SIG-M5 treated with dmso at 0.1 percent for 504 hours (cell line): ENCODE data around the gene AK6.
"Not testable (repeated sequence)": the region's sequence is repeated elsewhere in the genome, so short reads cannot be mapped to it uniquely, and the experiment has no call there.

Source experiments
- DNase-seq: peaks from one replicate; lab custom pipeline; 2025; ENCODE audit not compliant: unreplicated experiment; lab: John Stamatoyannopoulos, UW

Gene AK6

DNA sequence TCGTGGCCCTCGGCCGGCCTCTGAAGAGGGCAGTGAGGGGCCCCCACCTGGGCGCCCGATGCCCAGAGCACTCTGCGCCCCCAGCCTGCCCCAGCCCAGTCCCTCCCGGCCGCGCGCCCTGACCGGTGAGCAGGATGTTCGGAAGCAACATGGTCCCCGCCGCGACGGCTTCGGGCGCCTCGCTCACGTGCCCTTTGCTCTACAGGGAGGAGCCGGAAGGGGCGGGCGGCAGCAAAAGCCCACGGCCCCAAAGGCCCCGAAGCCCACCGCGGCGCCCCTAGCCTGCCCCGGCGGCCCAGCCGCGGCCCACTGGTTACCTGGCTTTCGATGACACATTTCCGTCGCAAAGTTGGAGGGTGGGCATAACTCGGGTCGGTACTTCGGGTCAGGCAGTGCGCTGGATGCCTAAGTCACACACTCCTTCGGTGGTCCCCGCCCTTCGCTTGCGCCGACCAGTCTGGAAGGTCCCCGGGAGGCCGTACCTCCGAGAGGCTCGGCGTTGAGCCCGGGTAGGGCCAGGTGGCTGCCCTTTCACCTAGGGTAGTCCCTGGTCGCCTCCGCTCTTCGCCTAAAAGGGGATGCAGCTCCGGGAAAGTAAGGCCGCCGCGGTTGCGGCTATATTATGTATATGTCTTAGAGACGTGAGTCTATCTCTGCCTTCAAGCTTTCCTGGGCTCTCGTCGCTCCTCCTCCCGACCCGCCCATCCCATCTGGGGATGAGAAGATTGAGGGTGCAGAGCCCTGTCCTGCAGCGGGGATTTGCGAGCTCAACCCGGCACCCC is at the start of gene AK6, which contains the start of the genes RAD17 and TAF9:
AK6 (minus strand) TSS at position 181 of the 782 bp plus-strand sequence; CDS start at position 151, 30 bp downstream.
RAD17 (plus strand) TSS at position 479 of the 782 bp plus-strand sequence. CDS start 2,391 bp downstream, outside the sequence.
TAF9 (minus strand) TSS at position 181 of the 782 bp plus-strand sequence. CDS start 3,783 bp downstream, outside the sequence.
- DNase-seq, result peak; percentile 89

DNA sequence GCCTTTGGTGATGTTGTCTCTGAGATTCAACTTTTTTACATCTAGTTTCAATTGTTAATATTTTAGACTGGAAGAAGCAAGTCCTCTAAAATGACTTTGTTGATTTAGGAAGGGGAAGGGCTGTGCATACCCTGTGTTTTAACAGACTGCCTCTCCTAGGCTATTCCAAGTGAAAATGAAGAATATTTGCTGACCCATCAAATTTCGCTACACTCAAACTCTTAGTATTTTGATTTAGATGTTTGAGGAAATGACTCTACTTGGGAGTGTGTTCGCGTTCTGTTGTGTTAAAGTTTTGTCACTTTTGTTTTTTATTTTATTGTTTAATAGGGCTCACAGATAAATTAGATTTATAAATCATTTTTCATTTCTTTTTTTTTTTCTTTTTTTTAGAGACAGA is 49.2 kb upstream of the AK6 start:
- DNase-seq, result no peak

DNA sequence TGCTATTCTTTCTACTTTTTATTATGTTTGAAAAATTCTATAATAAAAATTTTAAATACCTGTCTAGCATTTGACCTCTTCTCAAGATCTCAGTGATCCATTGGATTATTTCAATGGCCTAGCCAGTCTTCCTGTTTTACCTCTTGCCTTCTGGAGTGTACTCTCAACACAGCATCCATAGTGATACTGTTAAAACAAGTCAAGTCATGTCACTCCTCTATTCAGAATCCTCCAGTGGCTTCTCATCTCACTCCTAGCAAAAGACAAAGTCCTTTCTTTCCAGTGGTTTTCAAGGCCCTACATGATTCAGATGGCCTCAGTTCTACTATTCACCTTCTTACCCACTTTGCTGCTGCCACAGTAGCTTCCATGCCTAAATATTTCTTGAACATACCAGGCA is 47.4 kb upstream of the AK6 start:
- DNase-seq, result no peak

DNA sequence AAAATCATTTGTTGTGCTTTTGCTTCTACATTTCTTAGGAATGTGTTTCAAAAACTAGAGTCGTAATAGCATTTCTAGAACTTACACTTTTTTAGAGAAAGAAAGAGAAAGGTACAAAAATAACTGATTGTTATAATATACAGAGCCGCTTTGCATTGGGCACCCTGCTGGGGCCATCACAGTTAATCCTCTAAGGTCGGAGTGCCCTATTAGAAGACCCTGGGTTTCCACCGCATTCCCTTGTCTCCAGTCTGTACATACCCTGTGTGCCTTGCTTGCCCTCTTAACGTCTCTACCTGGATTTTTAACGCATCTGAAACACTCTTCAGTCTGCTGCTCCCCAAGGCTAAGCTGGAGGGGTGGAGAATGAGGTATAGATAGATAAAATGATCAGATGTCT is 46.9 kb upstream of the AK6 start:
- no peak for DNase-seq

DNA sequence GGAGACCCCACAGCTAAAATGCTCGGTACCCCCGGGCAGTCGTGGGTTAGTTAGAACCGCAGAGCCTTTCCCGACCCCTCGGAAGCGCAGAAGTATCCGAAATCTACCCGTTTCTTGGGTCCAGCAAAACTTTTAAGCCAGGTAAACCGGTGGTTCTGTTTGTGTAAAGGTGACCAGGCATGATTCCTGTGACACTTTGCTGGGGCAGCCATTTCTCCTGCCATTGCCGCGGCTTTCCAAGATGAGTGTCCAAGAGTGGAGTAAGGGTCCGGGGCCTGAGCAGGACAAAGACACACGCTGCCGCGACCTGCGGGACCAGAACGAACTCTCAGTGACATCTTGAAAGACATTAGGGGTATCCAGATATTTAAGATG is 46.3 kb upstream of the AK6 start:
- no peak for DNase-seq

DNA sequence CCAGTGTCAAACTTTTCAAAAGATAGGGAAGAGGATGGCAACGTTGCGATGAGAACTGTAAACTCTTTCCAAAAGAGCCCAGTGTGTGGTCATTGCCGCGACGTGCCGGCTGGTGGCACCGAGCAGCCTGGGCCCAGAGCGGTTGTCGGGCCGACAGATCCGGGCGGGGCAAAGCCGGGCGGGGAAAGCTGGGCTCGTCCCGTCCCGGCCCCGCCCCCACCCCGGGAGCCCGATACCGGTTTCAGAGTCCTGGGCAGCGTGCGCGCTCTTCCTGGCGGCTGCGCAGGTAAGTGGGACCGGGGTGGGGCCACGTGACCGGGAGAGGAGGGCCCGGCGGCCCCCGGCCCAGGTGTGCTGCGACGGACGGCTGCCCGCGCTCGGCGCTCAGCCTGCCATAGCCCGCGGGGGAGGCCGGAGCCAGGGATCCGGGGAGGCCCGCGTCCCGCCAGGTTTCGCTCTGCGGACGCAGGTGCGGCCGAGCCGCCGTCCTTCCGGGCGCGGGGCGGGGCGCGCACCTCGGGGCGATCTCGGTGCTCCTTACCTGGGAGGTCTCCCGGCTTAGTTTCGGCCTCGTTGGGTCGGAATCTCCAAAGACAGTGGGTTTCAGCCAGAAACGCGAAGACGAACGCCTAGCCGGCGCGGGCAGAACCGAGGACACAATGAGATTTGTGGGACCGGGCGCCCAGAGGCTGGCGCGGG is 45.7 kb upstream of the AK6 start, which contains the start of gene MARVELD2:
MARVELD2 (plus strand) TSS at position 232 of the 699 bp plus-strand sequence. CDS start 4,270 bp downstream, outside the sequence.
- peak; percentile 37 for DNase-seq

DNA sequence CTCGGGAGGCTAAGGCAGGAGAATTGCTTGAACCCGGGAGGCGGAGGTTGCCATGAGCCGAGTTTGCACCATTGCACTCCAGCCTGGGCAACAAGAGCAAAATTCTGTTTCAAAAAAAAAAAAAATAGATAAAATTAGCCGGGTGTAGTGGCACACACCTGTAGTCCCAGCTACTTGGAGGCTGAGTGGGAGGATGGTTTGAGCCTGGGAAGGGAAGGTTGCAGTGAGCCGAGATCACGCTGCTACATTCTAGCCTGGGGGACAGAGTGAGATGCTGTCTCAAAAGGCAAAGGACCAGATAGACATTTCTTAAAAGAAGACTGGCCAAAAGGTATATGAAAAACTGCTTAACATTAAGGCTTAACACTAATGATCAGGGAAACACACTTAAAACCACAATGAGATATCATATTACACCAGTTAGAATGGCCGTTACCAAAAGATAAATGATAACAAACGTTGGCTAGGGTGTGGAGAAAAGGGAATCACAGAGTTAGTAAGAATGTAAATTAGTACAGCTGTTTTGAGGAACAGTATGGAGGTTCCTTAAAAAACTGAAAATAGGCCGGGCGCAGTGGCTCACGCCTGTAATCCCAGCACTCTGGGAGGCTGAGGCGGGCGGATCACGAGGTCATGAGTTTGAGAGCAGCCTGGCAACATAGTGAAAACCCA is 35.5 kb upstream of the AK6 start:
- no peak for DNase-seq

DNA sequence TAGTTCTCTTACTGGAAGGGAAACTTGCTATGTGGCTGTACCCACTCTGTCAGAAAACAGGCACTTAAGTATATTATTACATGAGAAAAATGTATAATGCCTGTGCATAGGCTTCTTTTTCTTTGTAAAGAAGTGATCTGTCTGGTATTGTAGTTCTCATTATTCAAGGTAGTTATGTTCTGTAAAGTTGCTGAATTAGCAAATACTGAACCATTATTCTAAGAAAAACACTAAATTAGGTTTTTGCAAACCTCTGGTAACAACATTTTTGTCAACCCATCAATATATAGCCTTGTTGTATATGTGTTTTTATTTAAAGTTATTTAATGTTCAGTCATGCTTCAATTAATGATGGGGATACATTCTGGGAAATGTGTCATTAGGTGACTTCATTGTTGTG is 9.1 kb upstream of the AK6 start:
- no peak for DNase-seq

DNA sequence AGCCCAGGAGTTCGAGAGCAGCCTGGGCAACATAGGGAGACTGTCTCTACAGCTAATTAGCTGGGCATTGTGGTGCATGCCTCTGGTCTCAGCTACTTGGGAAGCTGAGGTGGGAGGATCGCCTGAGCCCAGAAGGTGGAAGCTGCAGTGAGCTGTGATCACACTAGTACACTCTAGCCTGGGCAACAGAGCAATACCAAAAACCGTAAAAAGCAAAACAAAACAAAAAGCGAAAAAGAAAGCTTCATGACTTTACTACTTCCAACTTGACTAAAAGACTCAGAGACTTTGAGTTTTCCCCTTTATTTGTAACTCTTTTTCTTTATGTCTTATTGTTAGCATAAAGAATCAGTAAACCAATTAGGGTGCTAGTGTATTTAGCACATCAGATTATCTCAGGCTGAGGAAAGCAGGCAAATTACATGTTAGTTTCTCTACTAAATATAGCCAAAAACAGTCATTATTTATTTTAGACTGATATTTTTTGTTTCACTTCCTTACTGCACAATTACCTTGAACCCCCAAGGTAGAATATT is 5.7 kb upstream of the AK6 start:
- DNase-seq, result no peak

DNA sequence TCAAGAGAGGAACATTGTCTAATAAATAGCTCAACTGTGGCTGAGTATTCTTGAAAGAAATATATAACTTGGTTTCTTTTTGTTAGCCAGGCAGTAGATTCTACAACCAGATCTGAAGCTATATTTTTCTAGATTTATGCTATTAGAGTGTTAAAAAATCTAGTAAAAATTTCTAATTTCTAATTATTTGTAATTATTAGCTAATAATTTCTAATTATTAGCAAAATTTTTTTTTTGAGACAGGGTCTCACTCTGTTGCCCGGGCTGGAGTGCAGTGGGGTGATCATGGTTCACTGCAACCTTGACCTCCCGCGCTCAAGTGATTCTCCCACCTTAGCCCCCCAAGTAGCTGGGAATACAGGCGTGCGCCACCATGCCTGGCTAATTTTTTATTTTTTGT is 3.1 kb upstream of the AK6 start:
- no peak for DNase-seq

DNA sequence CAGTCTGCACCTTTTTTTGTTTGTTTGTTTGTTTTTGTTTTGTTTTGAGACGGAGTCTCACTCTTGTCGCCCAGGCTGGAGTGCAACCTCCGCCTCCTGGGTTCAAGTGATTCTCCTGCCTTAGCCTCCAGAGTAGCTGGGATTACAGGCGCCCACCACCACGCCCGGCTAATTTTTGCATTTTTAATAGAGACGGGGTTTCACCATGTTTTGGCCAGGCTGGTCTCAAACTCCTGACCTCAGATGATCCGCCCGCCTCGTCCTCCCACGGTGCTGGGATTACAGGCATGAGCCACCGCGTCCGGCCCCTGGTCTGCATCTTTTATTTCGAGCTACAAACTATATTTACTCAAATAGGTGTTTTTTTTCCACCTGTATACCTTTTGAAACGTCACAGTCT is 1.0 kb upstream of the AK6 start:
- not testable (repeated sequence) for DNase-seq

DNA sequence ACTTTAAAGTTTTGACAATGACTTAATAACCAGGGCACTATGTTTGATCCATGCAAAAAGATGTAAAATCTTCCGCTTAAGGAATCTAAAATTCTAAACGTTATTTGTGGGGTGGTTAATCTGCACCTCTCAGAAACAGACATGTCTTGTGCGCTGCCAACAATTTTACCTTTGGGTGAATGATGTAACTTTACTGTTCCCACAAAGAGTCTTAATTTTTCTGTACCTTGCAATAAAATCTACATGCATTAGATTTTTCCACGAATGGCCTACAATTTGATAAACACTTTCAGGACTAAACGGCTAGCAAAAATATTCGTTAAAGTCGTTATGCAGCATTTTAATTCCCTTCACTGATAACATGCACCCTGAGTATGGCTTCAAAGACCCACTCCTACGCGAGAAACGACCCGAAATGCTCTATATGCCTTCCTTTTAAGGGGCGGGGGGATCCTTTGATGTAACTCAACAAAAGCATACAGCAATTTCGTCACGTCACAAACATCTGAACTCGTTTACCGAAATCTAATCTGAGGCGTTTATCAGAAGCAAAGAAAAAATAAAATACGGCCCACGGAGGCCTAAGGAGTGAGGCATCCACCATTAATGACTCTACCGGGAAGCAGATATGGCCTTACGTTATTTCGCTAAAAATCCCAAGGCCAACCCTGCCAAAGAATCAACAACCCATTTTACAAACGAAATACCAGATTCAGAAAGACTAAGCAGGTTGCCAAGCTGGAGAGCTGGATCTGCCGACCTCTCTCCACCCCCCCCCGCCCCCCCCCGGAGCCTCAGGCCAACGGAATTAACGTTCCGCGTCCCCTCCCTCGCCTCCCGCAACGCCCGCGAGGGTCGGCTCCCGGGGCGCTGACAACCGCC is 621 bp downstream of the AK6 start:
- DNase-seq, result peak; percentile 62

DNA sequence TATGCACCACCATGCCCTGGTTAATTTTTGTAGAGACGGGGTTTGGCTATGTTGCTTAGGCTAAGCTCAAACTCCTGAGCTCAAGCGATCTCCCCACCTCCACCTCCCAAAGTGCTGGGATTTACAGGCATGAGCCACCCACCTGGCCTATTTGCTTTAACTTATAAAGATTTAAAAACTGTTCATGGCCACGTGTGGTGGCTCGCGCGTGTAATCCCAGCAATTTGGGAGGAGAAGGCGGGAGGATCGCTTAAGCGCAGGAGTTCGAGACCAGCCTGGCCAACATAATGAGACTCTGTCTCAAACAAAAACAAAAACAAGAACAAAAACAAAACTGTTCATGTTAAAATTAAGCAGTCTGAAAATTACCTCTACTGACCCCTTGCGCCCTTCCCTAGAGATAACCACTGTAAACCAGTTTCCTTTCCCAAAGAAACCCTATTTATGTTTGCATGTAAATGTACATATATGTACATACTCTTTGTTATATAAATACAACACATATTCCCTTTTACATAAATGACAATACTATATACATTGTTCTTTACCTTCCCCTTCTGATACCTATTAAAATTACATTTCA is 1.5 kb downstream of the AK6 start:
- peak; percentile 38 for DNase-seq

DNA sequence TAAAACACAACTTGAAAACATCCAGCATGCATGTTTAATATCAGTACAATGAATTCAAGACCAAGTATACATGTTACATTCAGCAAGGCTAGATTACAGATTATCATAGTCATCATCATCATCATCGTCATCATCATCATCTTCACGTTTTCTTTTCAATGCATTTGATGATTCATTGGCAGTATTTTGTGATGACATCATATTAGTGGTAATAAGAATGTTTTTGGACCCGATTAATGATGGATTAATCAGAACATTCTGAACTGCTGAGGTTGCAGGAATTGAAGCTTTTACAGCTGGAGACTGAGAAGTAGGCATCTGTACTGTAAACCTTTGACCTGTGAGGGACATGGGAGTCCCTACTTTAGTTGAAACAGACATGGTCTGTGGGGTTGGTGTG is 4.5 kb downstream of the AK6 start:
- no peak for DNase-seq

DNA sequence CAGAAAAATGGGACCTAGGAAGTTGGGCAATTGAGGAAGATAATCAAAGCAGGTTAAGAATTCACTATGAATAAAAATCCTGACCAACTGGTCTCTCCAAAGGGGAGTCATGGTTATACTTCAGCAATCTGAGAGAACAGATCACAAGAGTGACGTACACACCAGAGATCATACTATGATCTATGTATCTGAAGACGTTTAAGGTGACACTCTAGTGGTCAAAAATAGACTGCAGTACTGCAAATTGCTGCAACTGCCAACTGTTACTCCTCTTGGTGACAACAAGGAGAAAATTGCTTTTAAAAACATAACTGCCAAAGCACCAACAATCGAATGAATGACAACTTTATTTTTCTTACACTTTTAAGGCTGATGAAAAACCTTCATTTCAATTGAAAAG is 4.9 kb downstream of the AK6 start:
- DNase-seq, result peak; percentile 71

DNA sequence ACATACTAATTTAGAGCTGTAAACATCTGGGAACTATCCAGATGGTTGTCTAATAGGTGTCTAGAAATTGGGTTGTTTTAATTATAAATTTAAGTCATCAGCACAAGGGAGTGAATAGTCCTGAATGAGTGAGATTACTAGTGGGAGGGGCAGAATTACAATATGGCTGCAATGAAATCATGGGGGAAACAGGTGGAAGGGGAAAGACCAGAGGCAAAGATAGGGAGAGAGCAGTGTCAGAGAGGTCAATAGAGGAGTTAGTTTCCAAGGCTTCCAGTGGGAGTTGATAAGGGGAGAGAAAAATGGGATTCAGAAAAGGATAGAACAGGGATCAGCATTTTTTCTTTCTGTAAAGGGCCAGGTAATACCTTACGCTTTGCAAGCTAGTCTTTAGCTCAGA is 8.9 kb downstream of the AK6 start:
- DNase-seq, result no peak

DNA sequence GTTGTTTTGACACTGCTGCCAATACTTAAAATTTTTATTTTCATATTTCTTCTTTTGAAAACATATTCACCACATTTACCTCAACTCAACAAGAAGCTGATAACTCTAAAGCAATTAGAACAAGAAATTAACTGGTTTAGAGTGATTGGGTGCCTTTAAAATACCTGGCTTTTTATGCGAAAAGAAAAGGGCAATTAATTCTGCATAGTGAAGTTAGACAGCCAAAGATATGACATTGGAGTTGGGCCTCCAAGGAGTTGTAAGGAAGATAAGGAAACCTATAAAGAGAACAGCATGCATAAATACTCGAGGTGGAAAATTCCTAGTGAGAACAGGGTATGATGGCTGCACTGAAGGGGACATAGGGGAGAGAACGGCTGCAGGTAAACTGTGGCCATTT is 9.6 kb downstream of the AK6 start:
- DNase-seq, result no peak

DNA sequence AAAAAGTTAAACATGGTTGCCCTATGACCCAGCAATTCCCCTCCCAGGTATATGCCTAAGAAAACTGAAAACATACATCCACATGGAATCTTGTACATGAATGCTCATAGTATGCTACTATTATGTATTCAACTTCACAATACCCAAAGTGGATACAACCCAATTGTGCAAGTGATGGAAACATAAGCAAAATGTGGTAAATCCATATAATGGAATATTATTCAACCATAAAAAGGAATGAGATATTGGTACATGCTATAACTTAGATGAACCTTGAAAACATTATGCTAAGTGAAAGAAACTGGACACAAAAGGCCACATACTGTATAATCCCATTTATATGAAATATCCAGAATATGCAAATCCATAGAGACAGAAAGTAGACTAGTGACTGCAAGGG is 18.7 kb downstream of the AK6 start:
- no peak for DNase-seq

DNA sequence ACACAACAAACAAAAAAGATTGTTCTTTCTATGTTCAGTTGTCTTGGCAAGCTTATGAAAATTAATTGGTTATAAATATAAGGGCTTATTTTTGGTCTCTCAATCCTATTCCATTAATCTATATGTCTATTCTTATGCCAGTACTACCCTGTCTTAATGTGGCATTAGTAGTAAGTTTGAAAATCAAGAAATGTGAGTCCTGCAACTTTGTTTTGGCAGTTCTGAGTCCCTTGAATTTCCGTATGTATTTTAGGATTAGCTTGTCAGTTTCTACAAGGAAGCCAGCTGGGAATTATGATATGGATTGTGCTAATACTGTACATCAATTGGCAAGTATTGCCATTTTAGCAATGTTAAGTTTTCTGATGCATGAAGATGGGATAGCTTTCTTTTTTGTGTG is 26.2 kb downstream of the AK6 start:
- no peak for DNase-seq

DNA sequence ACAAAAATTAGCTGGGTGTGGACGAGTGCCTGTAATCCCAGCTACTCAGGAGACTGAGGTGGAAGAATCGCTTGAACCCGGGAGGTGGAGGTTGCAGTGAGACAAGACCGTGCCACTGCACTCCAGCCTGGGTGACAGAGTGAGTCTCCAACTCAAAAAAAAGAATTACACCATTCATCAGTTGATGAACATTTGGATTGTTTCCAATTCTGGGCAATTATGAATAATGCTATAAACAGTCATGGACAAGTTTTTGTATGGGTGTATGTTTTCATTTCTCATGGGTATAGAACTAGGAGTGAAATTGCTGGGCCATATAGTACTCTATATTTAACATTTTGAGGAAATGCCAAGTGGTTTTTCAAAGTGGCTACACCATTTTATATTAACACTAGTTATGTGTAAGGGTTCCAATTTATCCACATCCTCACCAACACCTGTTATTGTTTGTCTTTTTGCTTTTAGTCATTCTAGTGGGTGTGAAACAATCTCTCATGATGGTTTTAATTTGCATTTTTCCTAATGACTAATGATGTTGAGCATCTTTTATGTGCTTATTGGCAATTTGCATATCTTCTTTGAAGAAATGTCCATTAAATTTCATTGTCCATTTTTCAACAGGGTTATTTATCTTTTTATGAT is 27.7 kb downstream of the AK6 start:
- no peak for DNase-seq
